H1 (cell line): ENCODE results near the gene BBS1. TPM values are rescaled to one million over a fixed set of nuclear protein-coding genes. Genes with fewer than 3 reads are reported as not detected.
A peak's percentile ranks its signal among the peaks of the same experiment; 100 is the strongest.

Experiments used
- CTCF ChIA-PET: fragments of 300-600 bp; sonication (Branson Sonifier 250); formaldehyde crosslinking; loops from one replicate; lab custom pipeline; 2021; ENCODE audit not compliant: partially characterized antibody; lab: Charles Lee
- POLR2A ChIA-PET: fragments of 300-600 bp; sonication (Branson Sonifier 250); formaldehyde crosslinking; loops from one replicate; lab custom pipeline; 2021; ENCODE audit warnings: inconsistent platforms; ENCODE audit not compliant: partially characterized antibody; lab: Charles Lee
- DNase-seq, 2 experiments: peaks; one replicate each; pipeline versions ENCODE4 v3.0.0 to v3.0.0-alpha.2; 2010 to 2022; ENCODE audit warnings: low spot score in 2 of 2, low read depth in 1 of 2, mixed read lengths in 1 of 2
- FAIRE-seq: peaks from 2 replicates; lab custom pipeline; 2011; peaks lifted over from hg19 to GRCh38; lab: Jason Lieb, UNC
- H2AFZ ChIP-seq: 2 replicates; pipeline ENCODE4 v1.8.1; 2012; ENCODE audit warnings: low read length, inconsistent platforms
- H2AK5ac ChIP-seq: 2 replicates; pipeline ENCODE4 v1.6.1; 2013; ENCODE audit warnings: low read depth, low read length
- H2BK120ac ChIP-seq: replicated peaks from 2 replicates; pipeline ENCODE3; 2013; ENCODE audit warnings: low read depth, low read length, inconsistent platforms
- H2BK12ac ChIP-seq: 2 replicates; pipeline ENCODE4 v1.6.1; 2013; ENCODE audit warnings: low read depth, low read length
- H2BK15ac ChIP-seq: 2 replicates; pipeline ENCODE4 v1.6.1; 2013; ENCODE audit warnings: low read length
- H2BK20ac ChIP-seq: 2 replicates; pipeline ENCODE4 v1.6.1; 2013; ENCODE audit warnings: low read length
- H2BK5ac ChIP-seq: 2 replicates; pipeline ENCODE4 v1.6.1; 2013; ENCODE audit warnings: low read depth, low read length
- H3K14ac ChIP-seq: 2 replicates; pipeline ENCODE4 v1.6.1; 2013; ENCODE audit warnings: inconsistent platforms; ENCODE audit not compliant: insufficient read length
- H3K18ac ChIP-seq: 2 replicates; pipeline ENCODE4 v1.6.1; 2013; ENCODE audit warnings: low read length; ENCODE audit errors: extremely low read depth
- H3K23ac ChIP-seq: 2 replicates; pipeline ENCODE4 v1.6.1; 2013; ENCODE audit warnings: inconsistent platforms; ENCODE audit not compliant: insufficient read length
- H3K23me2 ChIP-seq: 2 replicates; pipeline ENCODE4 v1.6.1; 2013; ENCODE audit warnings: low read depth, low read length
- H3K27ac ChIP-seq: 2 replicates; pipeline ENCODE4 v1.6.1; 2011; ENCODE audit warnings: low read depth, low read length, inconsistent platforms
- H3K27me3 ChIP-seq, 4 experiments: replicated peaks in 1 of 4; 1 replicate in 1 of 4; 2 replicates in 3 of 4; pipeline versions ENCODE4 v1.6.1 to v1.8.1; 2011 to 2013; ENCODE audit warnings: low read length in 3 of 4, mild to moderate bottlenecking in 3 of 4, inconsistent platforms in 2 of 4, mixed read lengths in 2 of 4, moderate library complexity in 1 of 4; ENCODE audit not compliant: control insufficient read depth in 3 of 4, insufficient read depth in 3 of 4; ENCODE audit errors: extremely low read depth in 1 of 4
- H3K36me3 ChIP-seq, 4 experiments: 2 replicates each; pipeline versions ENCODE4 v1.6.1 to v1.8.1; 2011 to 2013; ENCODE audit warnings: mild to moderate bottlenecking in 4 of 4, low read length in 3 of 4, moderate library complexity in 2 of 4, control low read depth in 1 of 4, inconsistent platforms in 1 of 4; ENCODE audit not compliant: insufficient read depth in 4 of 4, control insufficient read depth in 2 of 4
- H3K4ac ChIP-seq: replicated peaks from 2 replicates; pipeline ENCODE3; 2013; ENCODE audit warnings: low read length, low read depth, mixed read lengths, inconsistent platforms; ENCODE audit not compliant: insufficient read length
- H3K4me1 ChIP-seq, 4 experiments: replicated peaks in 1 of 4; 1 replicate in 1 of 4; 2 replicates in 3 of 4; pipeline versions ENCODE4 v1.6.1 to v1.8.1; 2011 to 2013; ENCODE audit warnings: low read length in 3 of 4, inconsistent platforms in 2 of 4, mixed read lengths in 1 of 4; ENCODE audit not compliant: insufficient read depth in 4 of 4, control insufficient read depth in 3 of 4
- H3K4me2 ChIP-seq, 2 experiments: 2 replicates each; pipeline versions ENCODE4 v1.6.1 to v1.8.1; 2011 to 2013; ENCODE audit warnings: low read depth in 2 of 2, low read length in 2 of 2, control low read depth in 1 of 2, inconsistent platforms in 1 of 2, mild to moderate bottlenecking in 1 of 2; ENCODE audit not compliant: insufficient read depth in 1 of 2
- H3K4me3 ChIP-seq, 4 experiments: fragments of 200-600, 300-600 bp in 1 of 4; sonication (generic), shearing (Covaris generic), sonication (Bioruptor Twin) in 1 of 4; 2 replicates each; pipeline versions ENCODE4 v1.5.1 to v1.8.1; 2011 to 2016; ENCODE audit warnings: low read length in 4 of 4, low read depth in 3 of 4, control low read depth in 2 of 4, inconsistent platforms in 2 of 4, mild to moderate bottlenecking in 2 of 4, mixed read lengths in 1 of 4, moderate library complexity in 1 of 4; ENCODE audit not compliant: insufficient read depth in 2 of 4; ENCODE audit errors: extremely low read depth in 1 of 4
- H3K56ac ChIP-seq: replicated peaks from 2 replicates; pipeline ENCODE3; 2013; ENCODE audit warnings: low read depth, mild to moderate bottlenecking, mixed read lengths, low read length, inconsistent platforms; ENCODE audit not compliant: insufficient read length
- H3K79me1 ChIP-seq: 2 replicates; pipeline ENCODE4 v1.6.1; 2013; ENCODE audit warnings: low read depth, low read length, control low read depth
- H3K79me2 ChIP-seq, 2 experiments: 2 replicates each; pipeline versions ENCODE4 v1.6.1 to v1.8.1; 2012 to 2013; ENCODE audit warnings: low read length in 2 of 2, mild to moderate bottlenecking in 2 of 2, inconsistent platforms in 1 of 2; ENCODE audit not compliant: insufficient read depth in 2 of 2, control insufficient read depth in 1 of 2
- H3K9ac ChIP-seq, 4 experiments: replicated peaks in 1 of 4; 1 replicate in 1 of 4; 2 replicates in 3 of 4; pipeline versions ENCODE4 v1.6.1 to v1.8.1; 2011 to 2013; ENCODE audit warnings: low read depth in 3 of 4, low read length in 3 of 4, control low read depth in 2 of 4, mild to moderate bottlenecking in 2 of 4, moderate library complexity in 2 of 4, inconsistent platforms in 1 of 4; ENCODE audit errors: extremely low read depth in 1 of 4
- H3K9me3 ChIP-seq, 2 experiments: 2 replicates each; pipeline versions ENCODE4 v1.6.1 to v1.8.1; 2012 to 2013; ENCODE audit warnings: mild to moderate bottlenecking in 2 of 2, moderate library complexity in 2 of 2, control low read depth in 1 of 2, inconsistent platforms in 1 of 2, low read depth in 1 of 2, low read length in 1 of 2, mixed read lengths in 1 of 2; ENCODE audit not compliant: insufficient read depth in 2 of 2
- H4K20me1 ChIP-seq, 2 experiments: replicated peaks in 1 of 2; 2 replicates each; pipeline versions ENCODE3 to v1.8.1; 2011 to 2013; ENCODE audit warnings: inconsistent platforms in 2 of 2, low read length in 2 of 2, mild to moderate bottlenecking in 1 of 2; ENCODE audit not compliant: insufficient read depth in 2 of 2, control insufficient read depth in 1 of 2
- H4K5ac ChIP-seq: 2 replicates; pipeline ENCODE4 v1.6.1; 2013; ENCODE audit warnings: low read length, low read depth, mixed read lengths, inconsistent platforms; ENCODE audit not compliant: insufficient read length
- H4K8ac ChIP-seq: 2 replicates; pipeline ENCODE4 v1.8.0; 2013; ENCODE audit warnings: mild to moderate bottlenecking, moderate library complexity, low read length, inconsistent platforms; ENCODE audit not compliant: insufficient read depth; ENCODE audit errors: extremely low read depth
- H4K91ac ChIP-seq: replicated peaks from 2 replicates; pipeline ENCODE3; 2013; ENCODE audit warnings: low read length, mixed read lengths, inconsistent platforms; ENCODE audit not compliant: insufficient read length
- EGR1 ChIP-seq: IDR thresholded peaks from 2 replicates; pipeline ENCODE4 v1.6.1; 2011; ENCODE audit warnings: low read depth, low read length, borderline replicate concordance
- HDAC2 ChIP-seq, 2 experiments: fragments of 300-600 bp in 1 of 2; sonication (generic) in 1 of 2; IDR thresholded peaks; 2 replicates each; pipeline ENCODE4 v1.6.1; 2011 to 2012; ENCODE audit warnings: low read depth in 2 of 2, low read length in 2 of 2, mild to moderate bottlenecking in 2 of 2, moderate library complexity in 2 of 2, borderline replicate concordance in 1 of 2, inconsistent platforms in 1 of 2
- WGBS, 2 experiments: shearing (Covaris generic) in 1 of 2; methylation state at CpG; one replicate each; pipeline versions ENCODE4 v1.1.6 to v1.1.7; 2013 to 2015; ENCODE audit warnings: low lambda C conversion rate in 2 of 2, mixed read lengths in 2 of 2, inconsistent platforms in 1 of 2, low coverage in 1 of 2, missing lambda C conversion rate in 1 of 2; ENCODE audit not compliant: insufficient replicate concordance in 2 of 2, insufficient coverage in 1 of 2, insufficient read length in 1 of 2; ENCODE audit errors: extremely low coverage in 1 of 2, missing lambda C conversion rate in 1 of 2; 5-methylcytosine and 5-hydroxymethylcytosine counted together
- polyA plus RNA-seq, 7 experiments: library from polyadenylated mRNA; depleted of rRNA in 3 of 7; stranded (reverse) in 5 of 7; unstranded in 2 of 7; fragments of >200 nt in 5 of 7; fragments of 200-250 nt in 2 of 7; gene quantifications; 1 replicate in 5 of 7; 2 replicates in 1 of 7; 4 replicates in 1 of 7; pipeline versions ENCODE4 v1.2.1 to v1.2.3, GENCODE V29; 2011 to 2013; ENCODE audit warnings: missing spikeins in 2 of 7, mixed read lengths in 2 of 7
- total RNA-seq: library from RNA; stranded (reverse); fragmentation: NEBNext Ultra II Directional; extraction: Animal tissue kit (Norgen Biotek cat#: 25700); gene quantifications from 2 replicates; pipeline ENCODE4 v1.2.1, GENCODE V29; 2021

BBS1 gene
- total and polyA plus RNA-seq, 2 of the 8 experiments (the other 6 are each of a cell fraction or from before 2014, with no cell fraction given), result 19.1 to 19.5 TPM

DNA sequence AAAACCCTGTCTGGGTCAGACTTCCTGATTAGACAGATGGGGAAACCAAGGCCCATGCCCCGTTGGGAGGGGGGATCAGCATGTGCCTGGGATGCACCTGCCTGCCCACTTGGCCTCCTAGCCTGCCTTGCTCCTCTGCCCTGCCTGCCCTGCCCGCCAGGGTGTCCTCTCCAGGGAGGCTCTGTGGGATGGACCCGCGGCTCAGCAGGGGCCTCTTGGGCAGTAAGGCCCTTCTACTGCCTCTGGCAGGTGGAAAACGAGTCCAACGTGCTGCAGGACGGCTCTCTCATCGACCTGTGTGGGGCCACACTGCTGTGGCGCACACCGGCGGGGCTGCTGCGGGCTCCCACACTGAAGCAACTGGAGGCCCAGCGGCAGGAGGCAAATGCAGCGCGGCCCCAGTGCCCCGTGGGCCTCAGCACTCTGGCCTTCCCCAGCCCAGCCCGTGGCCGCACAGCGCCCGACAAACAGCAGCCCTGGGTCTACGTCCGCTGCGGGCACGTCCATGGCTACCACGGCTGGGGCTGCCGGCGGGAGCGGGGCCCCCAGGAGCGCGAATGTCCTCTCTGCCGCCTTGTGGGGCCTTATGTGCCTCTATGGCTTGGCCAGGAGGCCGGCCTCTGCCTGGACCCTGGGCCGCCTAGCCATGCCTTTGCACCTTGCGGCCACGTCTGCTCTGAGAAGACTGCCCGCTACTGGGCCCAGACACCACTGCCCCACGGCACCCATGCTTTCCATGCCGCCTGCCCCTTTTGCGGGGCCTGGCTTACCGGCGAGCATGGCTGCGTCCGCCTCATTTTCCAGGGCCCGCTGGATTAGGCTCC is 34.9 kb upstream of the BBS1 start:
- no peak overlapping the region for H3K4ac ChIP-seq
- H3K4me2 ChIP-seq, result no peak overlapping the region
- H3K79me2 ChIP-seq, result no peaks in the 10 kb centered on the region
- no peak overlapping the region for H3K23ac ChIP-seq
- peaks cover 2% of the 10 kb centered on the region in 2 experiments for H4K20me1 ChIP-seq
- H3K18ac ChIP-seq, result no peak overlapping the region
- H2BK20ac ChIP-seq, result no peak overlapping the region
- peaks cover 5% of the 10 kb centered on the region; the same call in 1 of the 2 replicates for H3K23me2 ChIP-seq
- WGBS, 2 experiments, result 88% methylated on average over 32 of the region's 44 CpGs; no CpG with 5 or more reads in 1 of the 2 experiments
- FAIRE-seq (no peak), DNase-seq (peak in 1 of 2 experiments; percentile 44)
- ChIA-PET CTCF (interaction anchor here (0.6 to 1.7 kb wide), 5 partner anchors 8 to 80 kb away, joined by 3 to 4 read pairs (median 4); partner anchors contain the start of gene MRPL11), POLR2A (interaction anchor here (1.1 to 6.1 kb wide), 4 partner anchors 7 to 20 kb away, joined by 3 to 85 read pairs (median 4); partner anchors contain the start of gene PELI3)
- no peak overlapping the region for H4K91ac ChIP-seq
- H3K36me3 ChIP-seq, result no peaks in the 10 kb centered on the region; a peak in 2 of 8 replicates
- H3K27me3 ChIP-seq, result no peaks in the 10 kb centered on the region
- H2AFZ ChIP-seq, result no peak overlapping the region
- no peak overlapping the region for H3K4me3 ChIP-seq
- H2BK15ac ChIP-seq, result no peak overlapping the region
- H2BK120ac ChIP-seq, result no peak overlapping the region
- peaks cover 0 to 6% (median under 1%) of the 10 kb centered on the region in 4 experiments; a peak in 3 of 7 replicates for H3K4me1 ChIP-seq
- no peak overlapping the region for H3K14ac ChIP-seq
- no peak overlapping the region for H2AK5ac ChIP-seq
- H3K56ac ChIP-seq, result no peak overlapping the region
- H3K9ac ChIP-seq, result no peak overlapping the region
- H4K8ac ChIP-seq, result peak overlapping the region; percentile 42
- no peaks in the 10 kb centered on the region for H3K9me3 ChIP-seq
- TF ChIP-seq EGR1, result no peak
- TF ChIP-seq HDAC2 (IDR thresholded peaks at IDR 0.05; ENCODE audit: borderline replicate concordance in 1 of 2, low read depth in 2 of 2, low read length in 2 of 2), result no peak
- no peak overlapping the region for H3K27ac ChIP-seq
- H2BK12ac ChIP-seq, result no peak overlapping the region
- no peak overlapping the region for H2BK5ac ChIP-seq
- H3K79me1 ChIP-seq, result no peaks in the 10 kb centered on the region
- H4K5ac ChIP-seq, result no peak overlapping the region
